Kasumi-1 (cell line): ENCODE measurements around the gene RRM2.
A peak's percentile ranks its signal among the peaks of the same experiment; 100 is the strongest.

Source experiments
- DNase-seq, 2 experiments: peaks; one replicate each; lab custom pipeline; 2025; lab: John Stamatoyannopoulos, UW

Gene RRM2

GRCh38 chr2:10122500-10123280 lies at the start of gene RRM2:
RRM2 (plus strand) TSS chr2:10122739; CDS start chr2:10122799, 60 bp downstream.
- peak; percentile 94 to 95 for DNase-seq

GRCh38 chr2:10073706-10074105 lies 48.8 kb upstream of the RRM2 start:
- DNase-seq, result no peak

GRCh38 chr2:10075101-10075500 lies 47.4 kb upstream of the RRM2 start:
- DNase-seq, result no peak

- no peak for DNase-seq
Observed at GRCh38 chr2:10075571-10076209, 46.8 kb upstream of the RRM2 start.

- no peak for DNase-seq
Observed at GRCh38 chr2:10076511-10076910, 46.0 kb upstream of the RRM2 start.

- DNase-seq, result no peak
Observed at GRCh38 chr2:10076988-10077527, 45.5 kb upstream of the RRM2 start.

- no peak for DNase-seq
Observed at GRCh38 chr2:10078001-10078400, 44.5 kb upstream of the RRM2 start.

GRCh38 chr2:10078704-10079265 lies 43.8 kb upstream of the RRM2 start:
- DNase-seq, result no peak

- peak; percentile 13 to 19 for DNase-seq
Observed at GRCh38 chr2:10079266-10079869, 43.2 kb upstream of the RRM2 start.

- DNase-seq, result no peak
Observed at GRCh38 chr2:10079870-10080535, 42.5 kb upstream of the RRM2 start, which contains the start of gene CYS1. CYS1 (minus strand) TSS chr2:10080411; CDS start chr2:10080223, 188 bp downstream.

- DNase-seq, result no peak
Observed at GRCh38 chr2:10080536-10081304, 41.8 kb upstream of the RRM2 start.

- no peak for DNase-seq
Observed at GRCh38 chr2:10083046-10083445, 39.5 kb upstream of the RRM2 start.

GRCh38 chr2:10083692-10084211 lies 38.8 kb upstream of the RRM2 start:
- DNase-seq, result no peak

- DNase-seq, result no peak
Observed at GRCh38 chr2:10084223-10084865, 38.2 kb upstream of the RRM2 start.

GRCh38 chr2:10085043-10085667 lies 37.4 kb upstream of the RRM2 start:
- no peak for DNase-seq

- DNase-seq, result no peak
Observed at GRCh38 chr2:10085668-10086059, 36.9 kb upstream of the RRM2 start.

- no peak for DNase-seq
Observed at GRCh38 chr2:10086950-10087349, 35.6 kb upstream of the RRM2 start.

- no peak for DNase-seq
Observed at GRCh38 chr2:10087360-10087759, 35.2 kb upstream of the RRM2 start.

GRCh38 chr2:10089565-10090190 lies 32.9 kb upstream of the RRM2 start:
- DNase-seq, result no peak
